HG03558 (cell line): ENCODE results near the gene BEGAIN.

Source experiments
- ATAC-seq: cut with Tn5 transposase; IDR thresholded peaks from one replicate; pipeline ENCODE4 v1.9.1; 2021; ENCODE audit warnings: moderate number of reproducible peaks; ENCODE audit not compliant: unreplicated experiment; ENCODE audit errors: extremely low read depth

The BEGAIN gene

DNA sequence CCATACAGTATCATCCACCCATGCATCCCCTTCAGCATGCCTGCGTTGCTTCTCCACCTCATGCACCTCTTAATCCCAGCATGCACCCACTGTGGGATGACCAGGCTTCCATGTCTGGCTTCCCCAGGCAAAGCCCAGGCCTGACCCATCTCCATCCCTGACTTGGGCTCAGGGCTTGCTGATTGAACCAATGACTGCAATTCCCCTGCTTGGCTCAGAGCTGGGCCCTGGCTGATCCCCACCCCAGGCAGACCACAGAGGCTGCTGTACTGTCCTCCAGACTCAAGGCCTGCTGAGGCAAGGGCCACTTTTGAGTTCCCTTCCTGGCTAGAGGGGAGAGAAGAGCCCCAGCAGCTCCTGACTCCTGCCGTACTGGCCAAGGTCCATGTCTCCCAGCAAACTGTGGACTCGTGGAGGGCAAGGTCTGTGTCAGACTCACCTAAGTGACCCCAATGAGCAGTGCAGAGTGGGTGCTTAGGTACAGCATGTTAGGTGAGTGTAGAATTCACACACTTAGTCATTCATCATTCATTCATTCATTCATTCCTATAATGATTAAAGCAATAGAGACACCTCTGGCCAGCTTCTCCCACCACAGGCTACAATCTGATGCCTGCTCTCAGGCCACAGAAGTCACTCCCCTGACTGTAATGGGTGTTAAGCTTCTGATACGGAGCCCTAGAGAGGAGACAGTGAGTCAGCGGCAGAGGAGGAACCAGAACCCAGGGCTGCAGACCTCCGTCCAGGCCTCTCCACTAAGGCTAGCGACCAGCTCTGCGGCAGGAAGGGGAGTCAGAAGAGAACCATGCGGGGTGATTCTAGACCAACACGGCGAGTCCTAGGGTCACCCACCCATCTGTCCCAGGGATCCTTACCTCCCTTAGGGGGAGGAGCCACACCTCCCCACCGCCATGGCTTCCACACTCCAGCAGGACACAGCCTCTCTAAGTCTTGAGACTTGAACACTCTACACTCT, 2.9 kb downstream of the BEGAIN start:
- no peak for ATAC-seq

DNA sequence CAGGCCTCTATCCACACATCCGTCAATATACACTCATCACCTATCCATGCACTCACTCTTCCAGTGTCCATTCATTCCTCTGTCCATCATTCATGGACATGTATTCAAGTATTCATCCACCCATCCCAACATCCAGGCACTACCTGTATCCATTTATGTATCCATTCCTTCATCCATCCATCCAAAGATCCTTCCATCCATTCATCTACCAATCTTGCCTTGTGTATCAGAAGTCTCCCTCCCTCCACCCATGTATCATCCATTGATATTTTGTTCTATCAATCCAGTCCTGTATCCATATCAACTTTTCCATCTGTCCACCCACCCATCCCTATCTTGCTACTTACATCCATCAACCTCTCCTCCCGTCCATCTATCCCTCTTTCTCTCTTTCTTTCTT, 4.0 kb downstream of the BEGAIN start:
- ATAC-seq = no peak

DNA sequence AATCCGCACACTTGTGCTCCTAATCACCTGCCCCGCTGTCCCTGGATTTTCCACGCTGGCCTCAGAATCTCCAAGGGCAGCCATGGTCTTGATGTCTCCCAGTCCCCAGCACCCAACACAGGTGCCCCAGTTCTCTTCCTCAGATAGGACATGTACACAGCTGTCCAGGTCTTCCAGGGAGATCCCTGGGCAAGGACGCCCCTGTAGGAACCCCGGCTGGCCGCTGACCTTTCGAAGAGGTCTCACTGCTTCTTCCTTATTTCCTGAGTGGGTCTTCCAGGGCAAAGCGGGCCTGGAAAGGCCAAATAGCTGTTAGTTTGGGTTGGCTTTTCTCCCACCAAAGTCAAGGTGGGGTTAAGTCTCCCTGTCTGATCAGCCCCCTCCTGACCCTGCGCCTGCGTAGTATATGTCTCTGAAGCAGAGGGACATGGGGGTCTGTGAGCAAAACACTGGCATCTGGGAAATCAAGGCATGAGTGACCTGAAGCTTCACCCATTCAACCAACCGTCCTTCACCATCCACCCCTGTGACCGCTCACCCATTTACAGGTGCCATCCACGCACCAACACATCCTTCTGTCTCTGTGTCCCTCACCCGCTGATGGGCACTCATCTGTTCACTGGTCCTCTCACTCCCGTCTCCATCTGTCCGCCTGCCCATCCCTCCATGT, 4.6 kb downstream of the BEGAIN start:
- ATAC-seq = no peak

DNA sequence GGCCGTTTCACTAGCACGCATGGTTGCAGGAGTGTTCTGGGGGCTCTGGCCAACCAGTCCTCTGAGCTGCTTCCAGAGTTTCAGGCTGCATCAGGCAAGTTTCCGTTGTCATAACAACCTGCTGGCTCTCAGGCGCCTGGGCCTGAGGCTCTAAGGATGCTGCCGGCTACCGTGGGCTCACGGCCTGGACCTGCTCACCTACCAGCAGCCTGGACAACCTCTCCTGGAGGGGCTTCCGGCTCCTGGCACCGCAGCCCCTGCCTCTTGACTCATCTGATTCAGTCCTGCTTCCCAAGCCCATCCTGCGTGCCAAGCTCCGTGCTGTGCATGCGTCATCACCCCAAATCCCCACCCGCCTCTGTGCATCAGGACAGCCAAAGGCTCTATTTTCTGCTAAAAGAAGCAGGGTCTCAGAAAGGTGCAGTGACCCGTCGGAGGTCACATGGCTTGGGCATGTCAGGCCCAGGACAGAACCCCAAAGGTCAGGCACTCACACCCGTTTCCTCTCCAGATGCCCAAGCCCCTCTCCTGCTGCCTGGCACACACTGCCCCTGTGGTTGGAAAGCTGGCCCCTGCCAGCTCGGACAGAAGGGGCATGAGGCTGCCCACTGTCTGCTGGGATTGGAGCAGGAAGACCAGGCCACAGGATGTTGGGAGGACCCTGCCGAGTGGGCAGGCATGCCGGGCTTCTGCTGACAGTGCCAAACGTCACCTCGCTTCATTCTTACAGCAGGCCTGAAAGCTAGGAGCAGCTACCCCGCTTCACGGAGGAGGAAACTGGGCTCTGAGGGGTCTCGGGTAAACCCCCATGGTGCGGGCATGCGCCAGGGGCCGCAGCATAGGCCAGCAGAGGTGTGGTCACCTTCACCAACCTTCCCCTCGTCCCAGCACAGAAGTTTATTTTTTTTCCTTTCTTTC, 5.7 kb downstream of the BEGAIN start:
- ATAC-seq = no peak

DNA sequence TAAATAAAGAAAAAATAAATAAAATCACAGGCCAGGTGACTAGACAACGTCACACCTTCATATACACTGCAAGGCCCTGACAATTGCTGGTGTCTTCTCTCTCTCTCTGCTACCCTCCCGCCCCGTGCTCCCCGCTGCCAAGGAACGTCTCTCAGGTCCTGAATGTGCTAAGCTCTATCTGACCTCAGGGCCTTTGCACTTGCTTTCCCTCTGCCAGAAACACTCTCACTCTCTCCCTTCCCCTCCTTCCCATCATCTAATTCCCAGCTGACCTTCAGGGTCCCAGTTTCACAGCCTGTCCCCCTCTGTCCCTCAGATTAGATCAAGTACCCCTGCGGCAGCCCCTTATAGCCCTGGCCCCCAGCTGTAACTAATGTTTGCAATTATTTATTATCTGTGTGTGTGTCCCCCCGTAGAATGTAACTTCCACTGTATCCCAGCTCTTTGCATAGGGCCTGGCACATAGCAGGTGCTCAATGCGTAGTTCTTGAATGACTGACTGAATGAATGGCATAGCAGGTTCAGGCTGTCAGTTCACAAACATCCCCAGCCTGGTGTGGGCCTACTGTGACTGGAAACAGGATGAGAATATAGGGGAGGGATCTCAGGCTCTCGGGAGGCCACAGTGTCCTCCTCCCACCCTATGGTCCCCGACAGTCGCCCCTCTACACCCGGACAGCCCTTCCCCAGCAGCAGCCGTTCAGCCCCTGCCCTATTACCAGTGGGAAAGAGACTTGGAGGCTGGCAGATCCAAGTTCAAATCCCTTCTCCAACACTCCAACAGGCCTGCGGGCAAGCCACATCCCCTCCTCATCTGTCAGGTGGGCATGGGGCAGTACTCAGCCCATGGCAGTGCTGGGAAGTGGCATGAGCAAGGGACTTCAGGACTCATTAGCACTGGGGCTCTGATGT, 6.6 kb downstream of the BEGAIN start:
- no peak for ATAC-seq

DNA sequence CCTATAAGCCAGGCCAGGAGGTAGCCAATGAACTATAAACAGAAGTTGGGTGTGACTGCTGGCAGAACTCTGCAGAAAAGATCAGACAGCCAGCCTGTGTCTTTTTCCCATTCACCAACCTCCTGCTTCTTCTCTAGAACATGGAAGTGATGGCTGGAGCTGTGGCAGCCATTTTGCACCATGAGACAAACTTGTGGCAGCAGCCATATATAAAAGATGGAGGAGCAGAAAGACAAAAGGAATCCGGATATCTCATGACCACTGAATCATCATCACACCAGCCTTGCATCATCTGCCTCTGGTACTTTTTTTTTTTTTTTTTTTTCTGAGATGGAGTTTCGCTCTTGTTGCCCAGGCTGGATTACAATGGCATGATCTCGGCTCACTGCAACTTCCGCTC, 8.7 kb downstream of the BEGAIN start:
- no peak for ATAC-seq

DNA sequence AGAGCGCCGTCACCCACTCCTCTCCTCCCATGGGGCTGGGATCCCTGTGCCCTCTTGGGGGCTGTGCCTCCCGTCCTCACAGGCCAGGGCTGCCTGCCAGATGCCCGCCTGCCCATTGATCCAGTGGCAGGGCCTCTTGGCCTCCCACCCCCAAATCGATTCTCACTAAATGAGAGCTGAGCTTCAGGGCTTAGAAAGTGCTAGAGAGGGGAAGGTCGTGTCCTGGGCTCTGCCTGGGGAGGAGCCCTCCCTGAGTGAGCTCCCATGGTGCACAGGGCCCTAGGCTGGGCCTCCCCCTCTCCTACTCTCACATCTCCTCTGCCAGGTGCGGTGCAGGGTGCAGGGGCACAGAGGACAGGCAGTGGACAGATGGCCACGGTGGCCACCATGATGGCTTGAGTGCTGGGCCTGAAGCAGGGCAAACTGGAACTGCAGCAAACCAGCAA, 9.2 kb downstream of the BEGAIN start:
- ATAC-seq = no peak

DNA sequence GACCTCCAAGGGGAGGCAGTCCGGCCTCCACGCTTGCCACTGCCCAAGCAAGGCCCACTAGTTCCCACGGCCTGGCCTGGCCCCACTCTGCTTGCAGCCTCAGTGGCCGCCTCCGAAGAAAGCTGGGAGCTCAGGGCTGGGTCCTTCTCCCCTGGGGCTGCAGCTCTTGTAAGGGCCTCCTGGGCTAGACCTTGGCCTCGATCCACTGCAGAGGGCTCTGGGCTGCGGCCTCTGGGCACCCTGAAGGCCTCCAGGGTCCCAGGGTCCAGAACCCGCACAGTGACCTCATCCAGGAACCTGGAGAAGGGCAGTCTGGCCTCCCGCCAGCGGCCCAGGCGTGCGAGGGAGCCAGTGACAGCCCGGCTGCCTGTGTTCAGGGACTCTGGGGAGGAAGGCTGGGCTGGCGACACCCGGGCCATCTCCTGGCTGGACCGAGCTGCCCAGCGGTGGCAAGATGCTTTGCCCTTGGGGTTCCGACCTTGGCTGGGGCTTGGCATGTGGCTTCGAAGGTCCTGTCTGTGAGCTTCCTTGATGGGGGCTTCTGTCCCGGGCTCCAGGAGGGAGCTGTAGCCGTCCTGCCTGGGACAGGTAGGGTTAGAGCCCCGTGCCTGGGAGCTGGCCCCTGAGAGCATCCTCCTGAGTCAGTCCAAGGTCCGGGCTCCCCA, 9.8 kb downstream of the BEGAIN start:
- ATAC-seq = no peak

DNA sequence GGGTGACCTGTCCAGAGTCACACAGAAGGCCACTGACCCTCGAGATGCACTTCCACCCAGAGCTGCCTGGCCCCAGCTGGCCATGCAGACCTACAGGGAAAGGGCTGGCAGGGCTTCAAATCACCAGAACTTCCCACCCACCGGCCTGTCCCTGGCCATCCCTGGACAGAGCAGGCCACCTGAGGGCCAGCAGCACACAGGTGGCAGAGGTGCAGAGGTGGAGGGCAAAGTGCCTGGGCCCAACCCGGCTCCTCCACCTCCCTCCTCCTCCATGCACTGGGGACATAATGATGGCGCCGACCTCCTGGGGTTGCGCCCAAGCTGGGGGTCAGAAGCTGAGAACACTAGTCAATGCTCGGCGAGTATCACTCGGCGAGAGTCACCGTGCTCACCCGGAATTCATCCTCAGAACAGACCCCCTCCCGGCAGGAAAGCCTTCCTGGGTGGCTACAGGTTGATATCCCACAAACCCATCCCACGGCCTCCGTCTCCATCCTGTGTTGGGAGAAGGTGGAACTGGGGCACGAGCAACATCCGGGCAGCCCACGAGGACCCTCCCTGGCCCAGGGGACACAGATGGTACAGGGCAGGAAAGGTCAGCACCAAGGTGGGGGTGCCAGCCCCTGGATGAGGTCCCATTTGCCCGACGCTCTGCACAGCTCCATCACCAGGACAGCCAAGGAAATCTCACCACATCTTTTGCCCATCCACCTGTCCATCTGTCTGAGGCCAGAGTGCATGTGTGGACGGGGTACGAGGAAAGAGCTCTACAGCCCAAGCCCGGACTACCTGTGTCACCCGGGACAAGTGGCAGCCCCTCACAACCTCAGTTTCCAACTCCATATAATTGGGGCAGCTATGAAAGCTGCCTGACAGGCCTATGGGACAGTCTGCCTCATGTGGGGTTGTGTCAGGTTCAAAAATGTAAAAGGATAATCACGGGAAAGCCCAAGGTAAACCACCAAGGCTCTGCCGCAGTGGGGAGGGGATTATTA, 10.8 kb downstream of the BEGAIN start:
- ATAC-seq = no peak

DNA sequence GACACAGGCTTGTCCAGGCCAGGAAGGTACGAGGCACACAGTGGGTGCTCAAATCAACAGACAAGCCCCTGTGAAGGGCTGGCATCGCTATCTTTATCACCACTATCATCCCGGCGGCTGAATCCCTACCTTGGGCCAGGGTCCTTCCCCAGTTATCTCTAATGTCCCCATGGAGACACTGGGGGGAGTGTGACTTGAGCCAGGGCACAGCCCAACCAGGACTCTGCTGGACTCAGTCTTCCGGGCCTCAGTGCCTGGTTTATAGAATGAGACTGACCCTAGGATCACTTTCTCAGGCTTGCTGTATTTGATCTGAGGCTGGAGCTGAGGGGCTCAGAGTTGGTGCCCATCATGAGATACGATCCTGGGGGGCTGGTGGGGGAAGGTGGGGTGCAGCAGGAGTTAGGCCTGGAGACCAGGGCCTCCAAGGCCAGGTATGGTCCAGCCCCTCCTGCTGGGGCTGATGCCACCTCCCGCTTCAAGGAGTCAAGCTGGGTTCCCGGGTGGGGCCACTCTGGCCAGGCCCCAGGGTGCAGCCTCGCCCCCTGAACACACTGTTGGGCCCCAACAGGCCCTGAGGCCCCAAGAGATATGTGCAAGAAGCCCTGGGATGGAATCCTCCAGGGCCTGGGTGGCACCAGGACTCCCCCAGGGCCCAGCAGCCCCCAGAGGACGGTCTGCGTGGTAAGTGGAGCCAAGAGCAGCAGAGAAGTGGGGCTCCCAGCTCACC, 11.8 kb downstream of the BEGAIN start:
- ATAC-seq = no peak

DNA sequence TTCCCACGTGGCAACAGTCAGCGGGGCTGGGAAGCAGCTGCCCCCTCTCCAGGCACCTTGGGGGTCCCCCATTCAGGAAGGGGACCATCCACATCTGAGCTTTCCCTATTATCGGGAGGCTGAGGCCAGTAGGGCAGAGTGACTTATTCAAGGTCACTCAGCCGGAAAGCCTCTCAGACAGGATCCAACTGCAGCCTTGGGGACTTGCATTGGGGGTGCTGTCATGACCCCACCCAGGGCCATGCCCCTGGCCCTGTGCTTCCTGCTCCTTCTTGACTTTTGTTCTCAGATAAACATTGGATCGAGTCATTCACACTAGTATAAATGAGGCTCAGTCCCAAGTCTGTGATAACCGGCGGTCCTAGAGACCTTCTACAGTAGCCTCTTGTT, 12.6 kb downstream of the BEGAIN start:
- ATAC-seq = no peak

DNA sequence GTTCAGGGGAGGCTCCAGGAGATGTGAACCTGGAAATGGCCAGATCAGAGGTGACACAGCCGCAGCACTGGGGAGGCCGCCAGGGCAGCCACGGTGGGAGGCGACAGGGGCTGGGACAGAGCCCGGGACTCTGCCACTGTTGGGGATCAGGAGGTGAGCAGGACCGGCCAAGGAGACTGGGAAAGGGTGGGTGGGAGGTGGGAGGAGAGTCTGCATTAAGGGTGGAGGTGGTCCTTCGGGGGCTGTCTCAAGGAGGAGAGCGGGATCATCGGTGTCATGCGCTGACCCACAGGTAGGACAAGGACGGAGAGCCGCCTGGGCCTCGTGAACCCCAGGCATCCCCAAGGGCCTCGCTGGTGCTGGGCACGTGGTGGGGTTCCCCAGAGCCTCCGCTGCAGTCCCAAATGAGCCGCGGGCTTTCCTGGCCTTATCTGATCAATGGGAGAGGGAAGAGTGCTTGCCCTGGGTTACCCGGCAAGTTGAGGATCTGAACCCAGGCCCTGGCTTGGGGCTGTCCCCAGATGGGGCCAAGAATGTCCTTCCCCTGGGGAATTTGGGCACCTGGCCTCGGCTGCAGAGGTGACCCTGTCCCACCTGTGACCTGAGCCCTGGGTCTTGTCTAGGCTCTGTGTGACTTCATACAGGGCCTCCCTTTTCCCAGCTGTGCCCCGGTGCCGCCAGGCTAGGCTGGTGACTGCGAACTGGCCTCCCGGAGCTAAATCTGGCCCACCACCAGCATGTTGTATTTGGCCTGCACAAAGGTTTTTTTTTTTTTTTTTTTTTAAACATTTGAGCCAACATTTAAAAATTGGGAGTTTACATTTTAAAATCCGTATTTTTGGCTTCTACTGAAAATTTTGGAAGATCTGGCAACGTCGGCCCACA, 13.2 kb downstream of the BEGAIN start:
- no peak for ATAC-seq

DNA sequence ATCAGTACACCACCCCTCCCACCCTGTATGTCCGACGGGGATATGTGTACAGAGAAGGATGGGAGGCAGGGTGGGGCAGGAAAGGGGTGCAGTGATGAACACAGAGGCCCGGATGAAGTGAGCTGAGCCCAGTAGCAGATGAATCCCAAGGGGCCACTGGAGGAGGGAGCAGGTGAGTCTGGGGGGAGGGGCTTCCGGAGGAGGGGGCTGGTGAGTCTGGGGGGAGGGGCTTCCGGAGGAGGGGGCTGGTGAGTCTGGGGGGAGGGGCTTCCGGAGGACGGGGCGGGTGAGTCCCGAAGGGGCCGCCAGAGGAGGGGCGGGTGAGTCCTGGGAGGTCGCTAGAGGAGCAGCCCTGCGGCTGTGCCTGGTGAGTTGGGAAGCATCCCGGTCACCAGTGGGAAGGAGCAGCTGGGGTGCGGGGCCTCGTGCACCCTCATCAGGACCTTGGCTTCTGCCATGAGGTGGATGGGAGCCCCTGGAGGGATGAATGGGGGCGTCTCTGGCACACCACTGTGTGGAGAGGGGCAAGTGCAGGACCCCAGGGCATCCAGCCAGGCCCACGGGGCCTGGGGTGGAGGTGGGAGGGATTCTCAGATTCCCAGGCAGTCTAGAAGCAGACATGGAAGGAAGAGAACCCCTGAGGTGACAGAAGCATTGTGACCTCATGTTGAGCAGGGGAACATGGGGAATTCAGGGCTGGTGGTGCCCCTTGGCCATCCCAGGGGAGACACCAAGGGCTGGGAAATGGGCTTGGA, 14.0 kb downstream of the BEGAIN start:
- no peak for ATAC-seq

DNA sequence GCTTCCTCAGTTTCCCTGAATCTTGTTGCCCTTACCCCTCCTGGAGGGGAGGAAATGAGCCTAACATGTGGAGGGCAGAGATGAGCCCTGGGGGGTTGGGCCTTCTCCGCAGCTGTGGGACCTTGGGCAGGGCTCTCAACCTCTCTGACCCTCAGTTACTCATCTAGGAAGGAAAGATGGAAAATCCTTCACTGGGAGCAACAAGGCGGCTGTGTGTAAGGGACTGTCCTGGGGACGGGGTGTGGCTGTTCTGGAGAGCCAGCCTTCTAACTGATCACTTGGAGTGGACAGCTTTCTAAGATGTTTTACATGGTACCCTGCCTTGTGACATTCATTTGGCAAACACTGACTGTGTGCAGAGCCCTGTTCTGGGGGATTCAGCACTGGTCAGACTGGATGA, 14.7 kb downstream of the BEGAIN start:
- no peak for ATAC-seq

DNA sequence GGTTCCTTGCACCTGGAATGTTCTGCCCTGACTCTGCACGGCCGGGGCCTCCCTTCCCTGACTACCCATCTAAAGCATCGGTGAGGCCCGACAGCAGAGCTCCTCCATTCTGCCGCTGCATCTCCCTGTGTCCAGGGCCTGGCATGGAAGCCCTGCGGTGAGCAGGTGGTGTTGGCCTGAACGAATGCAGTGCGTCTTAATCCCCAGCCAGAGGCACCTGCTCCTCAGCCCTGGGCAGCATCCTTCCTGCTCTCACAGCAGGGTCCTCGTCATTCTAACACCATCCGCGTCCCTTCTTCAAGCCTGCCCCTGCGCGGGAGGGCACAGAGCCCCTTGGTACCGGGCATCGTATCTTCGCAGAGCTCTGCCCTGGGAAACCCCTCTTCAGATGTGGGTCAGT, 15.4 kb downstream of the BEGAIN start:
- ATAC-seq = no peak
